ENCODE results near the gene BCL11B.
"Not testable (repeated sequence)": the region's sequence is repeated elsewhere in the genome, so short reads cannot be mapped to it uniquely, and the experiment has no call there.

BCL11B gene

DNA sequence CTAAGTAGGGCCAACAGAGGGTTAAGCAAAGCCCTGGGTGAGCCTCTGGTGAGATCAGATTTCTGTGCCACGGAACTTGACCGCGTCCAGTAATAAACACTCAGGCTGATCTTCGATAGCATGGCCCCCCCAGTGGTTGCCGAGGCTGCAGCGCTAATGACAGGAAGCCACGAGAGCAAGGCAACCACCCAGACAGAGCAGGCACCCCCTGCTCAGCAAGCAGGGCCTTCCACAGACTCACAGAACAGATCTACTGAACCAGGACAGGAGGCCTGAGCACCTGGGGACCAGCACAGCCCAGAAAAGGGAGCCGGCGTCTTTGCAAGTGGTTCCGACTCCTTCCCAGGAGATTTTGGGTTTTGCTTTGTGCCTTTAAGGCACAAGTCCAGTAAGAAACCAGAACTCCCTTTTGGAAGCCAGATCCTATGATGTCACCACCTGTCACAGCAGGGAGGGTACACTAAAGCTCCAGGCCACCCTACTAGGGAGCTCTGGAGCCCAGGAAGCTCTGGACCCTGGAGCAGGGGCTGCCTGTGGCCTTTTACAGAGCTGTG lies 42.3 kb downstream of the BCL11B start:
- Histone ChIP-seq H4K8ac (ENCODE audit: low read depth, low read length) (no peak overlapping the region), H3K18ac (ENCODE audit: low read length) (peak overlapping the region; percentile 94), H3K27me3 (ENCODE audit: insufficient read depth, low read length, poor library complexity) (no peaks in the 10 kb centered on the region), H3K9ac (ENCODE audit: low read length) (peak overlapping the region; percentile 8), H3K79me1 (ENCODE audit: low read length) (peaks cover 40% of the 10 kb centered on the region), H3K36me3 (ENCODE audit: control insufficient read depth, insufficient read depth, low read length) (no peaks in the 10 kb centered on the region), H2BK5ac (ENCODE audit: low read length) (no peak overlapping the region), H3K23ac (ENCODE audit: low read length) (no peak overlapping the region), H4K5ac (ENCODE audit: low read length) (no peak overlapping the region), H2BK15ac (replicated peaks; ENCODE audit: low read depth) (no peak overlapping the region), H3K56ac (ENCODE audit: low read length) (peak overlapping the region; percentile 58), H2AK5ac (ENCODE audit: low read length) (no peak overlapping the region), H3K4me2 (ENCODE audit: low read length) (no peak overlapping the region), H3K4ac (ENCODE audit: low read depth, low read length) (no peak overlapping the region), H3K79me2 (ENCODE audit: control insufficient read depth, insufficient read depth, low read length) (peaks cover 53% of the 10 kb centered on the region), H3K27ac (ENCODE audit: low read depth, low read length) (no peak overlapping the region), H3K4me1 (ENCODE audit: control insufficient read depth, low read depth, low read length) (peaks cover 5% of the 10 kb centered on the region), H3K4me3 (ENCODE audit: low read length) (no peak overlapping the region), H2BK120ac (ENCODE audit: low read depth, low read length) (peak overlapping the region; percentile 19)
- no peak for DNase-seq
- WGBS (ENCODE audit: extremely low coverage, insufficient coverage, low lambda C conversion rate) = no CpG with 5 or more reads among the region's 10 CpGs

- H3K9ac ChIP-seq (ENCODE audit: low read length); H2BK120ac ChIP-seq (ENCODE audit: low read depth, low read length); H3K27me3 ChIP-seq (ENCODE audit: insufficient read depth, low read length, poor library complexity); H3K18ac ChIP-seq (ENCODE audit: low read length); H3K4ac ChIP-seq (ENCODE audit: low read depth, low read length); H4K8ac ChIP-seq (ENCODE audit: low read depth, low read length); H3K4me2 ChIP-seq (ENCODE audit: low read length); H4K5ac ChIP-seq (ENCODE audit: low read length); H3K27ac ChIP-seq (ENCODE audit: low read depth, low read length); H3K56ac ChIP-seq (ENCODE audit: low read length); H3K23ac ChIP-seq (ENCODE audit: low read length); H3K36me3 ChIP-seq (ENCODE audit: control insufficient read depth, insufficient read depth, low read length); DNase-seq; H3K4me1 ChIP-seq (ENCODE audit: control insufficient read depth, low read depth, low read length); H3K4me3 ChIP-seq (ENCODE audit: low read length); H2AK5ac ChIP-seq (ENCODE audit: low read length); H2BK15ac ChIP-seq (replicated peaks; ENCODE audit: low read depth); H2BK5ac ChIP-seq (ENCODE audit: low read length): not testable (repeated sequence)
- WGBS (ENCODE audit: extremely low coverage, insufficient coverage, low lambda C conversion rate) = no CpG with 5 or more reads among the region's 4 CpGs
- peaks cover 49% of the 10 kb centered on the region for H3K79me1 ChIP-seq (ENCODE audit: low read length)
- peaks cover 56% of the 10 kb centered on the region for H3K79me2 ChIP-seq (ENCODE audit: control insufficient read depth, insufficient read depth, low read length)
Measured at GRCh38 chr14:99228760-99229159, 43.2 kb downstream of the BCL11B start.

GRCh38 chr14:99226687-99227086 lies 45.3 kb downstream of the BCL11B start:
- no peak overlapping the region for H2BK120ac ChIP-seq (ENCODE audit: low read depth, low read length)
- H4K8ac ChIP-seq (ENCODE audit: low read depth, low read length) = no peak overlapping the region
- no peak overlapping the region for H2BK5ac ChIP-seq (ENCODE audit: low read length)
- H3K18ac ChIP-seq (ENCODE audit: low read length) = no peak overlapping the region
- H3K56ac ChIP-seq (ENCODE audit: low read length) = no peak overlapping the region
- no peak overlapping the region for H4K5ac ChIP-seq (ENCODE audit: low read length)
- H3K4me1 ChIP-seq (ENCODE audit: control insufficient read depth, low read depth, low read length) = peaks cover 5% of the 10 kb centered on the region
- H3K79me2 ChIP-seq (ENCODE audit: control insufficient read depth, insufficient read depth, low read length) = peaks cover 54% of the 10 kb centered on the region
- H3K23ac ChIP-seq (ENCODE audit: low read length) = no peak overlapping the region
- WGBS (ENCODE audit: extremely low coverage, insufficient coverage, low lambda C conversion rate) = no CpG with 5 or more reads among the region's 4 CpGs
- H3K79me1 ChIP-seq (ENCODE audit: low read length) = peaks cover 52% of the 10 kb centered on the region
- H2BK15ac ChIP-seq (replicated peaks; ENCODE audit: low read depth) = no peak overlapping the region
- H3K4me3 ChIP-seq (ENCODE audit: low read length) = no peak overlapping the region
- no peak overlapping the region for H2AK5ac ChIP-seq (ENCODE audit: low read length)
- H3K27ac ChIP-seq (ENCODE audit: low read depth, low read length) = no peak overlapping the region
- H3K27me3 ChIP-seq (ENCODE audit: insufficient read depth, low read length, poor library complexity) = no peaks in the 10 kb centered on the region
- H3K4me2 ChIP-seq (ENCODE audit: low read length) = no peak overlapping the region
- H3K9ac ChIP-seq (ENCODE audit: low read length) = no peak overlapping the region
- no peaks in the 10 kb centered on the region for H3K36me3 ChIP-seq (ENCODE audit: control insufficient read depth, insufficient read depth, low read length)
- H3K4ac ChIP-seq (ENCODE audit: low read depth, low read length) = no peak overlapping the region
- no peak for DNase-seq

GRCh38 chr14:99225436-99226203 lies 46.4 kb downstream of the BCL11B start:
- Histone ChIP-seq H3K23ac (ENCODE audit: low read length) (no peak overlapping the region), H3K27ac (ENCODE audit: low read depth, low read length) (no peak overlapping the region), H3K79me1 (ENCODE audit: low read length) (peaks cover 56% of the 10 kb centered on the region), H2BK15ac (replicated peaks; ENCODE audit: low read depth) (no peak overlapping the region), H3K4me3 (ENCODE audit: low read length) (no peak overlapping the region), H3K56ac (ENCODE audit: low read length) (no peak overlapping the region), H3K27me3 (ENCODE audit: insufficient read depth, low read length, poor library complexity) (no peaks in the 10 kb centered on the region), H3K79me2 (ENCODE audit: control insufficient read depth, insufficient read depth, low read length) (peaks cover 54% of the 10 kb centered on the region), H3K4me1 (ENCODE audit: control insufficient read depth, low read depth, low read length) (peaks cover 5% of the 10 kb centered on the region), H4K8ac (ENCODE audit: low read depth, low read length) (no peak overlapping the region), H2BK5ac (ENCODE audit: low read length) (no peak overlapping the region), H4K5ac (ENCODE audit: low read length) (no peak overlapping the region), H2BK120ac (ENCODE audit: low read depth, low read length) (no peak overlapping the region), H3K36me3 (ENCODE audit: control insufficient read depth, insufficient read depth, low read length) (no peaks in the 10 kb centered on the region), H3K9ac (ENCODE audit: low read length) (no peak overlapping the region), H3K4me2 (ENCODE audit: low read length) (no peak overlapping the region), H3K18ac (ENCODE audit: low read length) (no peak overlapping the region), H3K4ac (ENCODE audit: low read depth, low read length) (no peak overlapping the region), H2AK5ac (ENCODE audit: low read length) (no peak overlapping the region)
- no CpG with 5 or more reads among the region's 13 CpGs for WGBS (ENCODE audit: extremely low coverage, insufficient coverage, low lambda C conversion rate)
- no peak for DNase-seq

- Histone ChIP-seq H3K56ac (ENCODE audit: low read length) (no peak overlapping the region), H3K18ac (ENCODE audit: low read length) (no peak overlapping the region), H4K5ac (ENCODE audit: low read length) (no peak overlapping the region), H3K4me2 (ENCODE audit: low read length) (no peak overlapping the region), H3K4me1 (ENCODE audit: control insufficient read depth, low read depth, low read length) (peaks cover 3% of the 10 kb centered on the region), H3K27ac (ENCODE audit: low read depth, low read length) (no peak overlapping the region), H3K4ac (ENCODE audit: low read depth, low read length) (no peak overlapping the region), H3K36me3 (ENCODE audit: control insufficient read depth, insufficient read depth, low read length) (no peaks in the 10 kb centered on the region), H2BK5ac (ENCODE audit: low read length) (no peak overlapping the region), H3K27me3 (ENCODE audit: insufficient read depth, low read length, poor library complexity) (no peaks in the 10 kb centered on the region), H2BK120ac (ENCODE audit: low read depth, low read length) (no peak overlapping the region), H3K79me1 (ENCODE audit: low read length) (peaks cover 55% of the 10 kb centered on the region), H2AK5ac (ENCODE audit: low read length) (no peak overlapping the region), H4K8ac (ENCODE audit: low read depth, low read length) (no peak overlapping the region), H3K23ac (ENCODE audit: low read length) (no peak overlapping the region), H3K4me3 (ENCODE audit: low read length) (no peak overlapping the region), H2BK15ac (replicated peaks; ENCODE audit: low read depth) (no peak overlapping the region), H3K9ac (ENCODE audit: low read length) (no peak overlapping the region), H3K79me2 (ENCODE audit: control insufficient read depth, insufficient read depth, low read length) (peaks cover 52% of the 10 kb centered on the region)
- DNase-seq = no peak
- no CpG with 5 or more reads among the region's 3 CpGs for WGBS (ENCODE audit: extremely low coverage, insufficient coverage, low lambda C conversion rate)
Measured at GRCh38 chr14:99224948-99225347, 47.0 kb downstream of the BCL11B start.
